ENCODE data around the gene EIF2S1. TPM values are rescaled to one million over a fixed set of nuclear protein-coding genes. Genes with fewer than 3 reads are reported as not detected.
"Not testable (repeated sequence)": the region's sequence is repeated elsewhere in the genome, so short reads cannot be mapped to it uniquely, and the experiment has no call there.

The EIF2S1 gene
- total RNA-seq, 1 donor from 2014 or later, result 128 TPM

DNA sequence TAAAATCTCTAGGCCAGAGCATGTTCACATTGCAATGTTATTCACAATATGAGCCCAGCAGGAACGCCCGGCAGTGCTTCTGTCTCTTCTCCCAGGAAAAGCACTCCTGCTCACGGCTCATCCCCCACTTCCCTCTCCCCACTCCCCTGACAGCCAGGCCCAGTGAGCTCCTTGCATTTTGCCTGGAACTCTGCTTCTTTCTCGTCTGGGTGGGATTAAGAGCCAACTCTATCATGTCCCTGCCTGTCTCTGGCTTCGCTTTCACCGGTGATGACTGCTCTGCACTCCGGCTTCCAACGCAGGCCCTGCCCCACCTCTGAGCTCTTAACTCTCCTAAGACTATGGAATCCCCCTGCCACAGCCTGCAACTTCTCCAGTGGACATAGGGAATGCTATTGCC lies 49.3 kb downstream of the EIF2S1 start:
- FAIRE-seq (no peak), DNase-seq (ENCODE audit: low spot score in 2 of 2) (no peak)

DNA sequence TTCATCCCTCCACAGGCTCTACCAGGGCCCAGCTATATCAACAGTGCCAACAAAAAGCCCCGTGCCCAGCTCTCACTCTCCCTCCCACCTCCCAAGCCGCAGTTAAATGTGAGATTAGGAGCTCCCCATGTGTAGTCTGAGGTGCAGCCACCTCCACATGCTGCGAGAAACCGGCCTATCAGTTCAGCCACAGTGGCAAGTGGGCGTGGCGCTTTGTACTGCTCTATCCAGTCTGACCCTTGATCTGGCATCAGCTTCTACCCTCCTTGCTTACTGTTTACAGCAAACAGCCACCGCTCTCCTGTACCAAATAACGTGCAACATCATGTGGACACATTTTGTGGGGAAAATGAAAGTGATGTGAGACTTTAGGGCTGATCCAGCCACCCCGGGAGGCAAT lies 50.2 kb downstream of the EIF2S1 start:
- DNase-seq (ENCODE audit: low spot score in 2 of 2), result no peak
- no peak for FAIRE-seq

DNA sequence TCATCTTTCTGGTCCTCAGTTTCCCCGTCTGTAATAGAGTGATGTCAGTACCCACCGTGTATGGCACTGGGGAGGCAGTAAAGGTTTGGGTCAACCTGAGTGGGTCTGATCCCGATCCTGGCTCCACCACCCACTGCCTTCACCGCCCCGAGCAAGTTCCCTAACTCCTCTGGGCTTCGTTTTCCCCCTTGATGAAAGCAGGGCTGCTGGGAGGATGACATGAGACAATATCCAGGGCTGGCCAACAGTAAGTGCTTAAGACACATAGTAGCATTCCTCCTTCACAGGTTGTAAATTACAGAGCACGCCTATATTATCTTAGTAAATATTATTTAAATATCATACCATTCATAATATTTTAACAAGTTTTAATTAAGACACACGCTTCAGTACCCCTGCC lies 51.2 kb downstream of the EIF2S1 start:
- no peak for FAIRE-seq
- DNase-seq (ENCODE audit: low spot score in 2 of 2), result no peak

DNA sequence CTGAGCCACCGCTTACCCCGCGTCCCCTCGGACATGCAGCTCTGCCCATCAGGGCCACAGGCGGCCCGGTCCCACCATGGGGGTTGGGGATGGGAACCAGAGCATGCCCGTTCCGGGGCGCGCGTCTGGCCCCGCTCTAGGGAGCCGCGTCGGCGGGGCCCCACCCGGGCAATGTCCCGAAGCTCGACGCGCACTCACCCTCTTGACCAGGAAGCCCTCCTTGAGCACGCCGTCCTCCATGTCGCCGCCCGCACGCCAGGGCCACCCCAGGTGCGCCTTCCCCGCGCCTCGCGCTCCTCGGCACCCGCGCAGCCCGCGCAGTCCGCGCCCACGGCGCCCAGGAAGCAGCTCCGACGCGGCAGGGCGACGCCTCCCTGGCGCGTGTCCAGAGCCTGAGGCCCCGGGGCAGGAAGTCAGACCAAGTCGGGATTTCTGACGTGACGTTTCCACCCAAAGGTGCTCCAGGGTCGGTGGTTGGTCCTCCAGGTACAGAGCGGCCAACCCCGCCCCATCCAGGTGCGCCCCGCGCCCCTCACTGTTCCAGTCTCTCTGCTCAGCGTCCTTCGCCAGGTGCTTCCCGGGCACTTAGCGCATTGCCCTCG lies 51.8 kb downstream of the EIF2S1 start, which contains the start of gene PLEK2:
TSS of gene PLEK2 (minus strand) at position 346 of the 602 bp plus-strand sequence. CDS start at position 240, 106 bp downstream.
- DNase-seq (ENCODE audit: low spot score in 2 of 2) (no peak), FAIRE-seq (no peak)

DNA sequence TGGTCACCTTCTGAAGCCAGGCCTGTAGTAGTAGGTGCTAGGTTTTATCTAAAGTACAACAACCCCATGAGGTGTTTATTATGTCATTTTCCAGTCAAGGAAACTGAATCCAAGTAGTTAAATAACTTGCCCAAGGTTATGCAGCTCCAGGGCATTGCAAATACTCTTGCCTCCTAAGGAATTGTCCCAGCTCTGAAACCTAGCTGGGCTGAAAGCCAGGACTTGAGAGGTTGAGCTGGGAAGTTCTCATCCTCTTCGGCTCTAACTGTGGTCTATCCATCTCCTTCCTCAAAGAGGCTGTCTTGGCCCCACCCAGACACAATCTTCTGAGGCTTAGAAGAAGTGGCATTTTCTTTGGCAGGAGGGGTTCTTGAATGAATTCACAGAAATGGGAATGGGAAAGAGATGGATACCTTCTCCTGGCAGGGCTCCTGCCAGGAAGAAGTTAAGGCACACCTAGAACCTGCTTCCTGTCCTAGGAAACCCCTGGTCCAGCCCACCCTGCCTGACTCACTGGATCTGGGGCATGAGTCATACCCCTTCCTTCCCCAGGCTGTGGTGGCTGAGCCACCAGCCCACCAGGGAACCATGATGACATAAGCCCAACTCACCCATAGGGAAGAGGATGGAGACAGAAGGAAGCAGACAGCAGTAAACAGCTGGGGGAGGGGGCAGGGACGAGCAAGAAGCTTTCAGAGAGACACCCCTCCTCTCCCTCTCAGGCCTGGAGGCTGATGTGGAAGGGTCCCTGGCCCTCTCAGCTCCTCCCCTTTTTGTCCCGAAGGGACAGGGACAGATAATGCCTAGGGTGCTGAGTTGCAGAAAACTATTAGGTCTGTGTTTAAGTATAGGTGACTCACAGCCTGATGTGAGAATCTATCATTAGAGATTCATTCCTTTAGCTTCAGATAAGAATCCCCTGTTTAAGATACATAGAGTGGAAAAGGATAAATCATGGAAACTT lies 54.0 kb downstream of the EIF2S1 start:
- DNase-seq (ENCODE audit: low spot score in 2 of 2), result no peak
- no peak for FAIRE-seq

DNA sequence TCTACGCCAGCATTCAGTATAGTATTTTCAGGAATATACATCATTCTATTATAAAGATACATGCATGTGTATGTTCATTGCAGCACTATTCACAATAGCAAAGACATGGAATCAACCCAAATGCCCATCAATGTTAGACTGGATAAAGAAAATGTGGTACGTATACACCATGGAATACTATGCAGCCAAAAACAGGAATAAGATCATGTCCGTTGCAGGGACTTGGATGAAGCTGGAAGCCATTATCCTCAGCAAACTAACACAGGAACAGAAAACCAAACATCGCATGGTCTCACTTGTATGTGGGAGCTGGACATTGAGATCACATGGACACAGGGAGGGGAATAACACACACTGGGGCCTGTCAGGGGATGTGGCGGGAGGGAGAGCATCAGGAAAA lies 55.5 kb downstream of the EIF2S1 start:
- not testable (repeated sequence) for DNase-seq (ENCODE audit: low spot score in 2 of 2); FAIRE-seq

DNA sequence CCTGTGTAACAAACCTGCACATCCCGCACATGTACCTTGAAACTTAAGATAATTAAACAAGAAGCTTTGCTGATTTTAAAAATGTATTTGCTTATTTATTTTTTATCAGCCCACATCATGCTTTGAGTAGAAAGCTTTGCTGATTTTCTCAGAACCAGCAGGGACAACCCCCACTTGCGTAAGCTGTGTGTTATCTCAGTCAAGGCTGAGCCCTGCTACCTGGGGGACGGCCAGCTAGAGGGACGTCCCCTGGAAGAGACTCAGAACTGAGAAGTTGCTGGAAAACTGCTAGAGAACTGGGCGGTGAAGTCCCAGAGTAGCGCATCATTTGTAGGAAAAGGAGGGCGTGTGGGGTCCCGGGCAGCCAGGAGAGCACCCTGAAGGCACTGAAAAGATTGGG lies 56.0 kb downstream of the EIF2S1 start:
- DNase-seq (ENCODE audit: low spot score in 2 of 2) (no peak), FAIRE-seq (no peak)

DNA sequence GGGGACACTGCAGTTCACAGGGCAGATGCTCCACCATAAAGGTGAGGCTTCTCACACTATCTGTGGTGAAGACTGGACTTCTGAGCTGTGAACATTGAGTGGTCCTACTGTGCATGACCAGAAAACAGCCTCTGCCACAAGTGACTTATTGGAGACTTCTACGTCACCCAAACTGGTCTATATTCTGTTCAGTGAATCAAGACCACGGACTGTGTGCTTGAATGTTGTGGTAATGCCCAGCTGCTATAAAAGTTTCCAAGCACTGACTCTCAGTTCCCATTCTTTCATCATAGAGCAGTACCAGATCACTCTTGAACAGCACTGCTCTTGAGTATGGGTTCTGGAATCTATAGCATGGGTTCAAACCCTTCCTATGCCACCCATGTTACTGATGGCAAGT lies 56.7 kb downstream of the EIF2S1 start:
- DNase-seq (ENCODE audit: low spot score in 2 of 2), result no peak
- FAIRE-seq, result no peak

DNA sequence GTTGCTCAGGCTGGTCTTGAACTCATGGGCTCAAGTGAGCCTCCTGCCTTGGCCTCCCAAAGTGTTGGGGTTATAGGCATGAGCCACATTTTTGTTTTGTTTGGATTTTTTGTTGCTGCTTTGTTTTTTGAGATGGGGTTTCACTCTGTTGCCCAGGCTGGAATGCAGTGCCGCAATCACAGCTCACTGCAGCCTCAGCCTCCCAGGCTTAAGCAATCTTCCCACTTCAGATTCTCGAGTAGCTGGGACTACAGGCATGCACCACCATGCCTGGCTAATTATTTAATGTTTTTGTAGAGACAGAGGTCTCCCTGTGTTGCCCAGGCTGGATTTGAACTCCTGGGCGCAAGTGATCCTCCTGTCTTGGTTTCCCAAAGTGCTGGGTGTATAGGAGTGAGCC lies 57.5 kb downstream of the EIF2S1 start:
- no peak for FAIRE-seq
- DNase-seq (ENCODE audit: low spot score in 2 of 2), result no peak

DNA sequence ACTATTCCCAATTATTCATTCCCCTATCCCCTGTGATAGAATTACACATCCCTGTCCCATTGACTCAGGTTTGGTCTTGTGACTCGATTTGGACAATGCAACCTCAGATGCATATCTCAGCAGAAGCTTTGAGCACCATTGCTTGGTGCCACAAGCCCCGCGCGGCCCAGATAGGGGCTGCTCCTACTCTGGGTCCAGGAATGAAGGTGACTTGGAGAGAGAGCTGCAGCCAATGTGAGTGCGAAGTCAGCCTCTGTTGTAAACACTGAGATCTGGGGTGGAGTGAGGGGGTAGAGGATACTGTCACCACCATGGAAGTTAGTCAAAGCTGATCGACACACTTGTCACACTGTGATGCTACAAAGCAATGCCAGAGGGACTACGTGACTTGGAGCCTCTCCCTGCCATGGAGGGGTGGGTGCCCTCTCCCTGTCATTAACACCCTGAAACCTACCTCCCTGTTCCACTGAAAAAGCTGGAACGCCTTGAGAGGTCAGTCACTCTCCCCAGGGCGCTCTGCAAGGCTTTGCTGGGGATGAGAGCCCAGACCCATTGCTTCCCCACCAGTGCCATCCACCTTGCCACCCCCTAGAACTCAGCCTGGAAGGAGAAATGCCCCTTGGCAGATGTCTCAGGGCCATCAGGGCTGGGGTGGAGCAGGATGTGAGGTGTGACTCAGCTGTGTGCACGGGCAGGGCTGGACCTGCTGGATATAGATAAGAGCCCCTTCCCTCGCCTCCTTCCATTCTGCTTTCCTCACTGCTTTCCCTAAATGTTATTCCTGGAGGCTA lies 58.5 kb downstream of the EIF2S1 start:
- DNase-seq (ENCODE audit: low spot score in 2 of 2) (no peak), FAIRE-seq (no peak)

DNA sequence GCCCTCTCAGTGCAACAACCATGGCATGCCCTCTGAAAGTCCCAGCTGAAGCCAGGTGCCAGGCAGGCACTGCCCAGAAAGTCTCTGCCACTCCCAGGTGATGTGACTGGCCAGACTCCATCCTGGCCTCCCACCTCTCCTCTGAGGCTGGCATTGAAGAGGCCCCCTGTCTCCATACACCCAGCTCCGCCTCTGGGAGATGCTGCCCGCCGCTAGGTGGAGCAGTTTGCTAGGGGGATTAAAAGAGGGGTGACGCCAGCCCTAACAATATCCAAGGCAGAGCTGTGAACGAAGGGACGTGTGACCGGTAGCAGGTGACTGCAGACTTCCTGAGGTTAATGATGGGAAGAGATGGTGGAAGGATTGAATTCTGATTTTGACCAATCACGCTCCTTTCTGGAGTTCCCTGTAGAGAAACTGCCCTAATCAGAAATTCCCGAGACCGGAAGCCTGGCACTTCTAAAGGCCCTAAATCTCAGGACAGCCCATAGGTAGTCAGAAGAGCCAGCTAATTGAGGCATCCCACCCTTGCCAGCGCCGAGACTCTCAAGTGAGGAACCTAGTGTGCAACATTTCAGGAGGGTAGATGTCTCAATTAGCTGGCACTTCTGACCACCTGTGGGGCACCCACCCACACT lies 60.1 kb downstream of the EIF2S1 start:
- no peak for FAIRE-seq
- DNase-seq (ENCODE audit: low spot score in 2 of 2), result no peak

DNA sequence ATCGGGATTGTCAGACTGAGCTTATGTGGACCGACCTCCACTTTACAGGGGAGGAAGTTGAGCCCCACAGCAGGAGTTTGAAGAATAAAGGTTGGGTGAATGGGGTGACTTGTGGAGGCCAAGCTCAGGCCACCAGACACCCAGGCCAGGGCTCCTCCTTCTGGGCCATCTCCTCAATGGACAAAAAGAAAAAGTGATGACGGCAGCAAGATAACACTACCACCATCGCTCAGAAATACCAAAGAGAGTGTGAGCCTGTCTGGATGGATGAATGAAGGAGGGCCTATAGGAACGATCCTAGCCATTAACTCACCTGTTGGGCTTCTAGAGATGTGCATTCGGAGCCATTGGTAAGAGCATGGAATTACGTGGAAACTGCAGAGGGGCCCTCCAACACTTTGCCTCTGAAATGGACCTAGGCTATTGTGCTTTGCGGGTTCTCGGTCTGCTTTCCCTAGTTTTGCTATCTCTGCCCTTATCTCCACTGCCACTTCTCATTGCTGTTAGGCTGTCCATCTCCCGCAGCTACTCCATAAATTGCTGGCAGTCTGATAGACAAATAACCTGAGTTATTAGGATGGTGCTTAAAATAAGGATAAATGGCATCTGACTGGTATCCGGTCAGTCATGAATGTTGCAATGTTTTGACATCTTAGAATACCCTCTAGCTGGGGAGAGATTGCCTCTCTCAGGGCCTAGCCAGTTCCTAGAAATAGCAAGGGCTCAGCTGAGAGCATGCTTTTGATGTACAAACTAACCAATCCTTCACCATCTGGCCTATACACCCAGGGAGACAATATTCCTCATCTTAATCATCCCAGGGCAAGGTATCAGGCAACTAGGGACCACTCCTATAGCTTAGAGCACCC lies 61.5 kb downstream of the EIF2S1 start:
- FAIRE-seq (no peak), DNase-seq (ENCODE audit: low spot score in 2 of 2) (no peak)

DNA sequence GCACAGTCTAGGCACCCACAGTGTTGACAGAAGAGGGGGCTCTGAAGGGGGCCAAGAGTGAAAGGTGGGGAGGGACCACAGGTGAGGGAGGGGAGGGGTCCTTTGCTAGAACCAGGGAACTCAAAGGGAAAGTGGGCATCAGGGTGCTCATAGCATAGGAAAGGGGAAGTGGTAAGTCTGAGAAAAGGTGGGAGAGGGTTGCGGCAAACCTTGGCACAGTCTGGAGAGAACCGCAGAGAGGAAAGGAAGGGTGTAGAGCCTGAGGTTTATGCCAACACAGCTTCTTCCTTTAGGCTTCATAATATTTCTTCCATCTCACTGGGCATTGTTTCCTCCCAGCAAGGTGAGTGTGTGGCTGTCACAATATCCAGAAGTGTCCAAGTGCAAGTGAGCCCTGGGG lies 63.3 kb downstream of the EIF2S1 start:
- no peak for DNase-seq (ENCODE audit: low spot score in 2 of 2)
- FAIRE-seq, result no peak

DNA sequence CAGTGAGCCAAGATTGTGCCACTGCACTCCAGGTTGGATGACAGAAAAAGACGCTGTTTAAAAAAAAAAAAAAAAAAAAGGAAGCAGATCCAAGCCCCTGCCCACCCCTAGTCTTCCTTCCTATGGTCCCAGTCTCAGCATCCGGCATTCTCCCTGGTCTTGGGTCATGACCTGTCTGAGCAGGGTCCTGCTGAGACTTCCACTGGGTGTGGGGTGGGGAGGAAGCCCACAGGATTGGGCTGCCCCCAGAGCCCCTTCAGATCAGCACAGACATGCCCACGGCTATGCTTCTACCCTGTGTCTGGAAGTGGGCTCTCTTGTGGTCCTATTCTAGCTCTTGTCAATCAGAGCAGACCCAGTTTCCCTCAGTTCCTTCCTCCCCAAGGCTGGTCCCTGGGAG lies 64.4 kb downstream of the EIF2S1 start:
- FAIRE-seq, result no peak
- no peak for DNase-seq (ENCODE audit: low spot score in 2 of 2)

DNA sequence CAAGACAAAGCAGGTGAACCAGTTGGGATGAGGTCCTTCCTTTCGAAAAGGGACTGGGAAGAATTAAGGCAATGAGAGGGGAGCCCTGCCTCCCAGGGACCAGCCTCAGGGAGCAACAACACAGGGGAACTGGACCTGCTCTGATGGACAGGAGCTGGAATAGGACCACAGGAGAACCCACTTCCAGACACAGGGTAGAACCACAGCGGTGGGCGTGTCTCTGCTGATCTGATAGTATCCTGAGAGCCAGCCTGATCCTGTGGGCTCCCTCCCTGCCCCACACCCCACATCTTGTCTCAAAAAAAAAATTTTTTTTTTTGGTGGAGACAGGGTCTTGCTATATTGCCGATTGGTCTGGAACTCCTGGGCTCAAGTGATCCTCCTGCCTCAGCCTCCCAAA lies 65.5 kb downstream of the EIF2S1 start:
- no peak for DNase-seq (ENCODE audit: low spot score in 2 of 2)
- FAIRE-seq, result no peak

DNA sequence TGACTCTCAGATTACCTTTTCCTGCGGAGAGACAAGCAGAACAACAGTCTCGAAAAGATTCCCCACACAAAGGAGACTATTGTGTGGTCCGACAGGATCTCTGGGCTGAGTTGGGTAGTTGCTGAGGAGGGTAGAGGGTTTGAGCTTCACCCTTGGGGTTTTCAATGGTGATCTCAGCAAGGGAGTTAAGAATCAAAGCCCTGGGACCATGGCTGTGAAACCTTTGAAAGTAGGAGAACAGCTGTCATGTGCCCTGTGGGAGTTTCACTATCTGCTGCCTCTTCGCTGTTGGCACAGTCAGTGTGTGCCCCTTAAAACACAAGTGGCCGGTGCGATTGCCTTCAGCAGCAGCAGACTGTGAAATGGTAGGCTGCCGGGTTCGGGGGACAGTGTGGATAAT lies 66.0 kb downstream of the EIF2S1 start:
- no peak for DNase-seq (ENCODE audit: low spot score in 2 of 2)

DNA sequence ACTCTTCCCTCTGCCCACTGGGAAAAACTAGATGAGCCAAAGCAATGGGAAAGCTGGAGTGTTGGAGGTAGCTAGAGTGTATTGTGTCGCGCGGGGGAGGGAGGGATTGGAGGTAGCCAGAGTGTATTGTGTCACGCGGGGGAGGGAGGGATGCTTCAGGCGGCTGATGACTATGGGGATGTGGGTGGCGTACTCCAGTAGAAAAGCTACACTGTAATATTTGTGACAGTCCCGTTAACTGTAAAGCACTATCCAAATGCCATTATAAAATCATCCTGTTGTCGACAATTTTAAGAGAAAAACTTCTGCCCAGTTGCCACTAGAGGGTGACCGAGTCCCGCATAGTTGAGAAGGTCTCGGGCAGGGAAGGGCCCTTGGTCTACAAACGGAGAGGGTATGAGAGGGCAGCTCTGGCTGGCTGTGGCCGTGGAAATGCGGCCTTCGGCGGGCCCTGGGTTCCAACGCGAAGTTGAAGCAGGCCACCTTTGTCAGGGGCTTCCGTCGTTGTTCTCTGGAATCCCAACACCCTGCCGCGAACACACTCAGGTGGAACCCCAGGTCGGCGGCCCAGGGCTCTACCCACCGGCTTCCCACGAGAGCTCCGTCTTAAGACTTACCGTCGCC lies 67.0 kb downstream of the EIF2S1 start:
- peak; percentile 56 to 85 for DNase-seq (ENCODE audit: low spot score in 2 of 2)
- no peak for FAIRE-seq

More for the DNA sequence above, 66.0 kb downstream of the EIF2S1 start:
- FAIRE-seq, result no peak

DNA sequence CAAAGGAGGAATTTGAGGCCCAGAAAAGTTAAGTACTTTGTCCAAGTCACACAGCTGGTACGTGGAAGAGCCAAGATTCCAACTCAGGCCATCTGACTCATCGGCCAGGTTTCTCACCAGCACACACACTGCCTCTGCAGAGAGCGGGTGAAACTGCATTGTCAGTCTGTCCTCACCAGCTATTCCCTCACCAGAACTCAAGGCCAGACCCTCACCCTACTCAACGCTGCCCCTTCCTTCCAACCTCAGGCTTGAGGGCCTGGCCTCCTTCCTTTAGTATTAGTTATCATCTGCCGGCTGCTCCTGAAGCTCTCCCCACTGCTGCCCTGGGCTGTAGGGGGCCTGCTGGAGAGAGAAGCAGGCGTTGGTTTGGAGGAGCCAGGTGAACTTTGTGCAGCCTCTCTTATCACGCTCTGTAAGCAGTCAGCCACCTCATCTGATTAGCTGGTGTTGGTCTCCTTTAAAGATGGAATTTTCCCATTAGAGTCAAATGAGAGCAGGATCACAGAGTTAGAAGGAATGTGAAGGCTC lies 68.4 kb downstream of the EIF2S1 start:
- FAIRE-seq, result no peak

More for the DNA sequence above, 68.4 kb downstream of the EIF2S1 start:
- no peak for DNase-seq (ENCODE audit: low spot score in 2 of 2)
